ENCODE measurements around the gene AGER.

The AGER gene

GRCh38 chr6:32167761-32168262 lies 16.2 kb downstream of the AGER start:
- no peak for DNase-seq

DNA sequence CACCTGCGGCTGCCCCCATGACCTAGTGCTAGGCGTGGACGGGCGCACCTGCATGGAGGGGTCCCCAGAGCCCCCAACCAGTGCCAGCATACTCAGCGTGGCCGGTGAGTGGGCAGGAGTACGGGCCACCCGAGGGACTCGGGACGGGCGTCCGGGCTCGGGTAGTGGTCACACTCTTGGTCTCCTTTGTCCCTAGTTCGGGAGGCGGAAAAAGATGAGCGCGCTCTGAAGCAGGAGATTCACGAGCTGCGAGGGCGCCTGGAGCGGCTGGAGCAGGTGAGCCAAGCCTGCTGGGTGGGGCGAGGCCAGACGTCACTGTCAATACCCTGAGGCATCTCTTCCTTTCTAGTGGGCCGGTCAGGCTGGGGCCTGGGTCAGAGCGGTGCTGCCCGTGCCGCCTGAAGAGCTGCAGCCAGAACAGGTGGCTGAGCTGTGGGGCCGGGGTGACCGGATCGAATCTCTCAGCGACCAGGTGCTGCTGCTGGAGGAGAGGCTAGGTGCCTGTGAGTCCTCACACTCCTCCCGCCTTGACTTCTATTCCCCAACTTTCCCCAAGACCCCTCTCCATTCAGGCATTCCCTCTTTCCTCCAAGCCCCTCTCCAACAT lies 16.8 kb downstream of the AGER start:
- DNase-seq = no peak

- no peak for DNase-seq
Measured at GRCh38 chr6:32166411-32167061, 17.5 kb downstream of the AGER start.

- no peak for DNase-seq
Measured at GRCh38 chr6:32164295-32164694, 19.8 kb downstream of the AGER start, which contains the start of gene EGFL8. TSS of gene EGFL8 (plus strand) at chr6:32164595. CDS start at chr6:32166166, 1,571 bp downstream.

DNA sequence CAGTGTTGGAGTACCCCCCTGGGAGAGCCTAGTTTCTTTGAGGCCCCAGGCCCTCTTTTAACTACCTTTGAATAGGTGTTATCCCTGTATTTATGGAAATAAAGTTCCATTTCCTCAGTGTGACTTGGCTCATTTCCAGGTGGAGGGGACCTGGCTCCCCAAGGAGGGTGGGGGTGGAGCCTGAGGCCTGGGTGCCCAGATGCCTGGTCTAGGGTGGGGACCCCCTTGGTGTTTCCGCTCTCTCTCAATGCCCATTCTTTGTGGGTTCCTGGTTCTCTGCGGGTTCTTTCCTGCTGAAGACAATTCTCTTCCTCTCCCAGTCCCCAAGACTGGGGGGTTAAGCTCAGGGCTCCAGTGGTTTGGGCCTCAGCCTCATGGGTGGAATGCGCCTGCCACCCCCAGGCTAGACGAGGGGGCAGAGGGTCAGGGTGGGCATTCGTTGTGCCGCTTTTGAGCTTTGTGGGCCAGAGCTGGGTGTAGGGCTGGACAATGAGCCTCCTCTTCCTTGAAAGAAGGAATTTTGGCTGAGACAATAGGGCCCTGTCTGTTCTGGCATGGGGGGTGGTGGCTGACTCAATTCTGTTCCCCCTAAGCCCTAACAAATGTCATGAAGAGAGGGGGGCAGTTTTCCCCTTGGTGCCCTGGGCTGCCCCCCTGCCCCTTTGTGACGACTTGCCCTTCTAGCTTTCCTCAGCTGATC lies 20.3 kb downstream of the AGER start:
- no peak for DNase-seq

GRCh38 chr6:32158052-32158451 lies 26.0 kb downstream of the AGER start:
- no peak for DNase-seq

GRCh38 chr6:32156891-32157290 lies 27.2 kb downstream of the AGER start:
- no peak for DNase-seq

- DNase-seq = peak; percentile 29
Measured at GRCh38 chr6:32154514-32155161, 29.4 kb downstream of the AGER start.

DNA sequence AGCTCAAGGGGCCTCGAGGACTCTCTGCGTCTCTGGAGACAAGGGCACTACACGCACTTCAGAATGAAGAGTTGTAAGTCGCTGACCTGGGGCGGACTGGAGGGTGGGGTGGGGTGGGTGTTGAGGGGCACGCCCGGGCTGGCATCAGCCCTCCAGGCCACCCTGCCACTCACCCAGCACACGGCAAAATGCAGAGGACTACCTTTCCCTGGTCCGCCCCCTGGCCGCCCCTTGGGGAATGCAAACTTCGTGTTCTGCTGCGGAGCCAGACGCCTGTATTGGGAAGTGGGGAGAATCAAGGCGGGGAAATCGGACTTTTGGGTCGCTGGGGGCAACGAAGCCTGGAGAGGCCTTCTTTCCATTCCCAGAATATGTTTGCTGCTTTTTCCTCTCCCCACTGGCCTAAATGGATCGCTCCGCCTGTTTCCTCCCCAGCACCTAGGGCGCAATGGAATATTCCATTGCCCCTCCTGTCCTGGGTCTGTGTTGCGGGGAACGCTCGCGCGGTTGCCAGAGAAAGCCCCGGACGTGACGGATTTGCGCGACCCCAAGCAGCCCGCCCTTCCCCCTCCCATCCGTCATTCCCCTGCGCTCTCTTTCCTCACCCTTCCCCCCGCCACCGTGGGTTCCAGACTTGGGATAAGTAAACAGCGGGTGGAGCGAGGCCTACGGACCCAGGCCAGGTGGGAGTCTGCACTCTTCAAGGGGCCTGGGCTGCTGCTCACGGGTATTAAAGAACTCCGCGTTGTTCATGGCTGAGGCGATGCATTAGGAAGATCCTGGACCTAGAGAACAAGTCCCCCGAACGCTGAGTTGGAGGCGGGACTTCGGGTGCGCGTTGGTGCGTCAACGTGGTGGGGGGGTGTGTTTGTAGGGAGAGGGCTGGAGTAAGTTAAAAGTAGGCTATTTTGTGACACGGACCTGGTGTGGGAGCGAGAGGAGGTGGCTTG lies 30.2 kb downstream of the AGER start, which contains the start of gene PPT2:
PPT2 (plus strand) TSS at position 578 of the 950 bp plus-strand sequence. CDS start 454 bp downstream, outside the sequence.
- peak; percentile 38 for DNase-seq

- no peak for DNase-seq
Measured at GRCh38 chr6:32152769-32153563, 31.1 kb downstream of the AGER start.

- DNase-seq = no peak
Measured at GRCh38 chr6:32151863-32152768, 31.9 kb downstream of the AGER start, which contains the start of gene PRRT1. TSS of gene PRRT1 (minus strand) at chr6:32151939. CDS start at chr6:32151827, 112 bp downstream.

DNA sequence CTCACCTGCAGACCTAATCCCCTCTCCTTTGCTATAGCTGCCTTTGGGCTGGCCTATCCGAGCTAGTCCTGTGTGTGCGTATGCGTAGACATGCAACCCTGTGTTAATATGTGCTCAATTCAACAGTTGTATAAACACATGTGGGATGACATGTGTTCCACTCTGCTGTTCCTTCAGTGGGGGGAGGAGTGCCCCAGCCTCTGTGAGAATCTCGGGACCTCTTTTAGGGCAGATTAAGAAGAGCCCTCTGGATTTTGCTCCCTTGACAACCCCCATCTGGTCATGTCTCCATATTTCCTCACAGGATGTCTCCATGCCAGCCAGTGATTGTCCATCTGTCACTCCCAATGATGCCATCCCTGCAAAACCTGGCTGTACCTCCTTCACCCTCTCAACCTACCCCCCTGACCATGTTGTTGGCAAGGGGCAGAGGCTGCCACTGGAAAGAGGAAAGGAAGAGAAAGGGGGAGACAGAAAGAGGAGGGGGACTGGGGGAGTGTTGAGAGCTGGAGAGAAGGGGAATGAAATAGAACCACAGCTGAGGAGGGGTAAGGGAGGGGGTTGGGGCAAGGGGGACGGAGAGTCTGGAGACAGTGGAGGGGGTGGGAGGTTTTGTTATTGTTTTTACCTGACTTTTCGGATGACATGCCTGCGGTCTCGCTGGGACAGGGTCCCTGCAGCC lies 32.7 kb downstream of the AGER start:
- DNase-seq = no peak

DNA sequence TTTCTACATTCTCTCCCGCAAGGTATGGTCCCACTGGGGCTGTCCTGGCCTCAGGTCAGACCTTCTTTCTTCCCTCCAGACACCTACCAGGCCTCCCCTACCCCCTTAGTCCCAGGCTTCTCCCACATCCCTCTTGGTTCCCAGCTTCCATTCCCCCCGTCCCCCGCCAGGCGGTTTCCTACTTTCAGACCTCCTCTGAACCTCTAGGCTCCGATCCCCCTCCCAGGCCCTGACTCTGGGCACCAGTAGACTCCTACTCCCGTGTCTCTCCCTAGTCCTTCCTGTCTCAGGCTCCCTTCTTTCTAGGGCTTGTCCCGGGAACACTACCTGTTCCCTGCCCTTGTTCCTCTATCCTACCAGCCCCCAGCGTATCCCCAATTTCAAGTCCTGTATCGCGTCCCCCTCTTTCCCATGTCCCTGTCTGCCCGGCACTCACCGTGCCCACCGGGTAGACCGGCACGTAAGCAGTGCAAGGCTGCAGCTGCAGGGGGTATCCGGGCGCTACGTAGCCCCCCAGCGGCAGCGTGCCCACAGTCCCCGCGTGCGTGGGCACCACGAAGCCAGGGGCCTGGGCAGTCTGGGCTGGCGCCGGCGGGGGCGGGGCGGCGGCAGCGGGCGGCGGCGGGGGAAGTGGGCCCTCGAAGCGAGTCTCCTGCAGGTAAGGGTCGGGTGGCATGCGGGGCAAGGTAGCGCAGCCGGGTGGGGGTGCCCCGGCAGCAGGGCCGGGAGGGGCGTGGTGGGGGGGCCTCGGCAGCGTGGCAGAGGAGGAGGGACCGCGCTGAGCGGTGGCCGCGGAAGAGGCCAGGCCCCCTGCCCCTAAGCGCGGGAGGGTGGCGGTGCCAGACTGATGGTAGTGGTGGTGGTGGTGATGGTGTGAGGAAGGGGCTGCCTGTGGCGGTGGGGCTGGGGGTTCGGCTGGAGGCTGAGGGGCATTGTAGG lies 33.9 kb downstream of the AGER start:
- no peak for DNase-seq

GRCh38 chr6:32149092-32149755 lies 34.8 kb downstream of the AGER start:
- no peak for DNase-seq

DNA sequence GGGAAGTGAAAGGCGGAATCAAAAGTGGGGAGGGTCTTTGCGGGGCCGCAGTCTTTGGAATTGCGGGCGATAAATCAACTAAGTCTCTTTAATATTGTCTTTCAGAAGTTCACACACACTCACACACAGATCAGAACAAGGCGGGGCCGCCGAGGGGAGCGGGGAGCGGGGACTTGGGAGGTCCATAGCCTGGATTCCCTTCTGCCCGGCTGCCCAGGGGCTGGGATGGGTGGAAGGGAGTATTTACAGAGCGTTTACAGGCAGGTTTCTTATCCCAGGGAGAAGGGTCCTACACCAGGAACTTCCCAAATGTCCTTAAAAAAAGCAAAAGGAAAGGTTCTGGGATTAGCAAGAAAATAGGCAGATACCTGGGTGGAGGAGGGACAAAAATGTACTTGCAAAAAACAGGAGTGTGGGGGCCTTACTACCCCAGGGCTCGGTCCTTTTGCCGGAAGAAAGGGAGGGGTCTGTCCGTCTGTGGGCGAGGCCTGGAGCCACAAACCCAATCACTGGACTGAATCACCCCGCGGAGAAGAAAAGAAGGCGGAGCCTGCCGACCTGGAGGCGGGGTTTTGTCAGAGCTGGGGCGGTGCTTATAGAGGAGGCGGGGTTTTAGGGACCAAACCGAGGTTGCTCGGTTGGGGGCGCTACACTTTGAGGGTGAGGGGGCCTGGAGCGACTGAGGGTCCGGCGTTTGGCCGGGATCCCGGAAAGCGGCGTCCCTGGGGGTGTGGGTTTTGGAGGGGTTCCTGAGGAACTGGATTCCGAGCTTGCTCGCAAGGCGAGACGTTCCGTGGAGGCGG lies 35.6 kb downstream of the AGER start:
- DNase-seq = no peak

GRCh38 chr6:32147401-32148132 lies 36.5 kb downstream of the AGER start:
- no peak for DNase-seq

All from GF-D8 (cell line).